ENCODE results near the gene PBX3.

PBX3 gene

GRCh38 chr9:125744616-125745015 is 2.6 kb upstream of the PBX3 start:
- TF ChIP-seq ZFX (IDR thresholded peaks at IDR 0.05) (no peak), CTCF (conservative IDR thresholded peaks at IDR 0.05) (no peak)
- no peak overlapping the region for H3K27ac ChIP-seq

- TF ChIP-seq CTCF (conservative IDR thresholded peaks at IDR 0.05) (no peak), ZFX (IDR thresholded peaks at IDR 0.05) (no peak)
- no peak overlapping the region for H3K27ac ChIP-seq
These were observed 2.2 kb upstream of the PBX3 start for GRCh38 chr9:125745018-125745417.

- peak overlapping the region; percentile 68; the same call in 1 of the 2 replicates for H3K27ac ChIP-seq
These were observed 1.5 kb upstream of the PBX3 start for GRCh38 chr9:125745682-125746016.

GRCh38 chr9:125746017-125746773 is 978 bp upstream of the PBX3 start:
- TF ChIP-seq ZFX (IDR thresholded peaks at IDR 0.05) (no peak; the same call in 1 of the 2 replicates), CTCF (conservative IDR thresholded peaks at IDR 0.05) (no peak)
- peak overlapping the region; percentile 68 for H3K27ac ChIP-seq

More at GRCh38 chr9:125745682-125746016, 1.5 kb upstream of the PBX3 start:
- TF ChIP-seq CTCF (conservative IDR thresholded peaks at IDR 0.05) (no peak), ZFX (IDR thresholded peaks at IDR 0.05) (no peak)

- TF ChIP-seq CTCF (conservative IDR thresholded peaks at IDR 0.05): no peak
- peak; percentile 77; the same call in 1 of the 2 replicates for TF ChIP-seq ZFX (IDR thresholded peaks at IDR 0.05)
- H3K27ac ChIP-seq: peak overlapping the region; percentile 68
These were observed 460 bp upstream of the PBX3 start for GRCh38 chr9:125746774-125747052.

GRCh38 chr9:125747765-125748445 is 732 bp downstream of the PBX3 start:
- TF ChIP-seq CTCF (conservative IDR thresholded peaks at IDR 0.05) (no peak), ZFX (IDR thresholded peaks at IDR 0.05) (no peak)

GRCh38 chr9:125748446-125749099 is 1.4 kb downstream of the PBX3 start:
- H3K27ac ChIP-seq: no peak overlapping the region
- no peak for TF ChIP-seq CTCF (conservative IDR thresholded peaks at IDR 0.05)
- TF ChIP-seq ZFX (IDR thresholded peaks at IDR 0.05): no peak

More at GRCh38 chr9:125747765-125748445, 732 bp downstream of the PBX3 start:
- H3K27ac ChIP-seq: peak overlapping the region; percentile 68

Data from C4-2B (cell line).